Mononuclear cell (primary cell): Measurements from ENCODE around the gene RNF169. TPM values are rescaled to one million over a fixed set of nuclear protein-coding genes. Genes with fewer than 3 reads are reported as not detected.
"Not testable (repeated sequence)": the region's sequence is repeated elsewhere in the genome, so short reads cannot be mapped to it uniquely, and the experiment has no call there.

Source experiments
- H3K27me3 ChIP-seq: 2 replicates; pipeline ENCODE4 v1.6.0; 2011; ENCODE audit warnings: low read length, control low read depth; ENCODE audit not compliant: insufficient read depth
- H3K4me1 ChIP-seq: 2 replicates; pipeline ENCODE4 v1.5.1; 2011; ENCODE audit warnings: mild to moderate bottlenecking, low read length, control low read depth; ENCODE audit not compliant: insufficient read depth
- H3K4me3 ChIP-seq: 2 replicates; pipeline ENCODE4 v1.5.1; 2011; ENCODE audit warnings: mild to moderate bottlenecking, low read length, moderate library complexity
- H3K9me3 ChIP-seq: 2 replicates; pipeline ENCODE4 v1.5.1; 2011; ENCODE audit warnings: low read depth, mild to moderate bottlenecking, control low read depth, low read length
- total RNA-seq: library from RNA; depleted of rRNA; stranded (reverse); fragments of >200 nt; gene quantifications from one replicate; pipeline ENCODE4 v1.2.3, GENCODE V29; 2012

Gene RNF169
- total RNA-seq, 1 donor, result 29.5 TPM

DNA sequence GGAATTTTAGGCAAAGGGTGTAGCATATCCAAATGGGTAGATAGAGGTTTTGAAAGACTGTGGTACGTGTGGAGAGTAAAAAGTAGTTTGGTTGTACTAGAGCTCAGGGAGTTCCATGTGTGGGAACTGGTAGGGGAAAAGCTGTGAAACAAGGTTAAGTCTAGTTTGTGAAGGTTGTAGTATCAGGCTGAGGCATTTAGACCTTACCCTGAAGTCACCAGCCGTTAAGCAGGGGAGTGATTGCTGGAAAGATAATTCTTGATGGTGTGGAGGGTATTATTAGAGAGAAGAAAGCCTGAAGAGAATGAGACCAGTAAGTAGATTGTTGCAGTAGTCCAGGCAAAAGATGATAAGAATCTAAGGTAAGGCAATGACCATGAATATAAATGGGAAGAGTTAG, 68.0 kb downstream of the RNF169 start:
- Histone ChIP-seq H3K9me3 (no peaks in the 10 kb centered on the region), H3K27me3 (no peaks in the 10 kb centered on the region), H3K4me3 (no peak overlapping the region), H3K4me1 (peaks cover 8% of the 10 kb centered on the region)

- Histone ChIP-seq H3K9me3 (no peaks in the 10 kb centered on the region), H3K4me1 (peaks cover 8% of the 10 kb centered on the region), H3K27me3 (no peaks in the 10 kb centered on the region), H3K4me3 (no peak overlapping the region)
Observed at GRCh38 chr11:74818283-74818946, 69.8 kb downstream of the RNF169 start.

DNA sequence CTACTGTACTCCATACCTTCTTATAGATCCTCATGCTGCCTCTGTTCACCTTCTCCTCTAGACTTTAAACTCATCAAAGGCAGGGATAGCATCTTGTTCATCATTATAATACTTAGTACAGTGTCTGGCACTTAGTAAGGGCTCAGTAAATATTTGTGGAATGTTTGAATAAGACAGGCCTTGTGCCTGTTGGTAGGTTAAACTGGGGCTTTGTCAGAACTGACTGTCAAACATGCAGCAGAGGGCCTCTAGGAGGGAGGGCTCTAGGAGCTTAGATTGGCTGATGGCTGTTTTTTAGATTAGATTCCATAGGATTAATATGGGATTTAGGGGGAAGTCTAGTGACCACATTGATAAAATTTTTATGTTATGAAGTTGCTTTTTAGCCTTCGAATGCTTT, 70.8 kb downstream of the RNF169 start:
- H3K9me3 ChIP-seq, result peaks cover 9% of the 10 kb centered on the region
- H3K4me3 ChIP-seq, result no peak overlapping the region
- peaks cover 8% of the 10 kb centered on the region for H3K4me1 ChIP-seq
- H3K27me3 ChIP-seq, result no peaks in the 10 kb centered on the region

- H3K4me1 ChIP-seq, result peaks cover 8% of the 10 kb centered on the region
- H3K4me3 ChIP-seq, result no peak overlapping the region
- peaks cover 19% of the 10 kb centered on the region for H3K9me3 ChIP-seq
- H3K27me3 ChIP-seq, result no peaks in the 10 kb centered on the region
Observed at GRCh38 chr11:74820763-74821162, 72.1 kb downstream of the RNF169 start.

DNA sequence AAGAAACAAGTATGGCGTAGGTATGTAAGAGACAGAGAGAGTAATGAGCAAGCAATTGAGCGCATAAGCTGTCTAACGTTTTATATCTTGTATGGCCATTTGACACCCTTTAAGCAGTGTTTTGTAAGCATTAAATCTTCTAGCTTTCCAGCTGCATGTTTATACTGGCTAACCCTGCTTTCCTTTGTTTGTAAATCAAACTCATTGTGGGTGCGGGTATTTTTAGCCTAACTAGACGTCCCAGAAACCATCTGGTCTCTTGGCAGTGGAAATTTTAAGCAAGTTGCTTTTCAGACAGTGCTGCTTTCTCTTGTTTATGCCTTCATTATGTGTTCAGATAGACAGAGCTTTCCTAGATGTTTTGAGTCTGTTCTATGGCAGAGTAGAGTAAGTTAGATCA, 73.5 kb downstream of the RNF169 start:
- H3K27me3 ChIP-seq, result no peaks in the 10 kb centered on the region
- H3K4me1 ChIP-seq, result peaks cover 8% of the 10 kb centered on the region
- H3K9me3 ChIP-seq, result peaks cover 27% of the 10 kb centered on the region
- no peak overlapping the region for H3K4me3 ChIP-seq

GRCh38 chr11:74824285-74824982, 75.8 kb downstream of the RNF169 start:
- peaks cover 28% of the 10 kb centered on the region for H3K9me3 ChIP-seq
- no peaks in the 10 kb centered on the region for H3K4me1 ChIP-seq
- no peaks in the 10 kb centered on the region for H3K27me3 ChIP-seq
- H3K4me3 ChIP-seq, result no peak overlapping the region

DNA sequence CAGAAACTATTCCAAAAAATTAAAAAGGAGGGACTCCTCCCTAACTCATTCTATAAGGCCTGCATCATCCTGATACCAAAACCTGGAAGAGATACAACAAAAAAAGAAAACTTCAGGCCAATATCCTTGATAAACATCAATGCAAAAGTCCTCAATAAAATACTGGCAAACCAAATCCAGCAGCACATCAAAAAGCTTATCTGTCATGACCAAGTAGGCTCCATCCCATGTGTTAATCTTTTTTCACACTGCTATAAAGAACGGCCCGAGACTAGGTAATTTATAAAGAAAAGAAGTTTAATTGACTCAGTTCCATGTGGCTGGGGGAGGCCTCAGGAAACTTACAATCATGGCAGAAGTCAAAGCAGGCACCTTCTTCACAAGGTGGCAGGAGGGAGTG, 76.9 kb downstream of the RNF169 start:
- not testable (repeated sequence) for H3K4me1 ChIP-seq, H3K27me3 ChIP-seq, H3K4me3 ChIP-seq
- peaks cover 28% of the 10 kb centered on the region for H3K9me3 ChIP-seq

GRCh38 chr11:74826901-74827300, 78.3 kb downstream of the RNF169 start:
- Histone ChIP-seq H3K27me3 (no peaks in the 10 kb centered on the region), H3K4me1 (no peaks in the 10 kb centered on the region), H3K9me3 (peaks cover 28% of the 10 kb centered on the region), H3K4me3 (no peak overlapping the region)

GRCh38 chr11:74837191-74837590, 88.5 kb downstream of the RNF169 start:
- Histone ChIP-seq H3K9me3 (no peaks in the 10 kb centered on the region), H3K4me3 (no peak overlapping the region), H3K27me3 (no peaks in the 10 kb centered on the region), H3K4me1 (no peaks in the 10 kb centered on the region)

- H3K27me3 ChIP-seq, result no peaks in the 10 kb centered on the region
- no peak overlapping the region for H3K4me3 ChIP-seq
- H3K4me1 ChIP-seq, result no peaks in the 10 kb centered on the region
- no peaks in the 10 kb centered on the region for H3K9me3 ChIP-seq
Observed at GRCh38 chr11:74838188-74838587, 89.5 kb downstream of the RNF169 start.

DNA sequence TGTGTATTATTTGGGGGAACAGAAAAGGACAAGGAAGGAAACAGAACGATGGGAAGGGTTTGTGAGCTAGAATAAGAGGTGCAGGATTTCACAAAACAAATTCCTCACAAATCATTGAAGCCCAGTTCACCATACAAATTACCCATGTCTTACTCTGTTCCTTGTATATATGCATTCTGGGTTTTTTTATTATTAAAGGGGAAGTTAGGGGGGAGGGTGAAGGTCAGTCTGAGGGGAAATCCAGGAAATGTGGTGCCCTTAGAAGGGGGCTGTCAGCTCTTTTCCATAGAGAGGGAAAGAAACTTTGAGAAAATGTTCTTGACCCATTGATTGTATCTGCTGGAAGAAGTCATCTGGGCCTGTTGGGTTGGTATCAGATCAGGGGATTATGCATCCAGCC, 90.8 kb downstream of the RNF169 start:
- no peaks in the 10 kb centered on the region for H3K9me3 ChIP-seq
- H3K4me1 ChIP-seq, result no peaks in the 10 kb centered on the region
- no peak overlapping the region for H3K4me3 ChIP-seq
- H3K27me3 ChIP-seq, result no peaks in the 10 kb centered on the region

DNA sequence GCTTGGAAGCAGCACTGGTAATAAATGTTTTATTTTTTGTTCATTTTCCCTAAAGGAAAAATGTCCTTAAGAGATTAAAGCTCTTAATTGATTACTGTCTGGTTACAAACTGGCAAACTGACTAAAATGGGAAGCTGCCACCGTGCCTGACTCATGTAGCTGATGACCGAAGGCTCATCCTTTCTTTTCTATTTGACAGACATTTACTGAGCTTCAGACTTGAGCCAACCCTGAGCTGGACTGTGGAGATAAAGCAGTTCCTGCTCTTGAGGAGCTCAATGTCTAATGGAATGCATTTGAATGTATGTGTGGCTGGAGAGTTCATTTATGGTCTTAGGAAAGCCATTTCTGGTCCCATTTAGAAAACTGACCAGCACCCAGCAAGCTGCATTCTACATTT, 91.3 kb downstream of the RNF169 start:
- Histone ChIP-seq H3K27me3 (no peaks in the 10 kb centered on the region), H3K4me3 (no peak overlapping the region)

DNA sequence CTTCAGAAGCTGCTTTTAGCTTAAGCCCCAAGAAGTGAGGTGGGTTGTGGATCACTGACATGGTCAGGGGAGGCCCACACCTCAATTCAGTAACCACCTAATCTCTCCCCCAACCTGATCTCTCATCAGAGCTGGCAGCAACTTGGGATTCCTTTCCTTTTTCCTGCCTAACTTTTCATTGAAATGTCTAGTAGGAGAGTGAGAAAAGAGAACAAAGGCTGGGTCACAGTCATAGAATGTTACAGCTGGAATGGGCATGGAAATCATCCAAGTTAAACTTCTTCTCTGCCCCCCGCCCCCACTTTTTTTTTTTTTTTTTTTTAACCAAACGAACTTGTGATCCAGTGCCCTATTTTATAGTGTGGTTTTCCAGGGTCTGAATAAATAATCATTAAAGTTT, 91.8 kb downstream of the RNF169 start:
- H3K9me3 ChIP-seq, result no peaks in the 10 kb centered on the region
- no peaks in the 10 kb centered on the region for H3K27me3 ChIP-seq
- no peak overlapping the region for H3K4me3 ChIP-seq
- H3K4me1 ChIP-seq, result no peaks in the 10 kb centered on the region

More for the DNA sequence above, 91.3 kb downstream of the RNF169 start:
- H3K4me1 ChIP-seq, result no peaks in the 10 kb centered on the region
- H3K9me3 ChIP-seq, result no peaks in the 10 kb centered on the region

DNA sequence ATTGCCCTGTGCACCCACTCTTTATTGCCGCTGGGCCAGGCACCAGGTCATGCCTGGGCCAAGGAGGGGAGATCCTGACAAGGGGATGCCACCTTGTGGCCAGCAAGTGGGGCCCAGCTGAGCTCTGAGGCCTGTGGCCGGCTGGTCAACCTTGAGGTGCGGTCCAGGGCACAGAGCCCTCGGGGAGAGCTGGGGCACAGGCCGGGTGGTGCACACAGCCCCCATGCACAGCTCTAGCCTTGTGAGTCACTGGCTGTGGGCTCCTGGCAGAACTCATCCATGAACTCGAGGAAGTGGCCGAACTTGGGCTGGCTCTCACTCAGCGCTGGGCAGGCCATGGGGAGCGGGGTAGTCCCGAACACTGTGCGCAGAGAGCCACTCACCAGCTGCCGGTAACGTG, 94.3 kb downstream of the RNF169 start:
- Histone ChIP-seq H3K27me3 (no peaks in the 10 kb centered on the region), H3K9me3 (no peaks in the 10 kb centered on the region), H3K4me1 (peaks cover 8% of the 10 kb centered on the region), H3K4me3 (no peak overlapping the region)

- Histone ChIP-seq H3K4me3 (no peak overlapping the region), H3K27me3 (no peaks in the 10 kb centered on the region), H3K4me1 (peaks cover 8% of the 10 kb centered on the region), H3K9me3 (no peaks in the 10 kb centered on the region)
Observed at GRCh38 chr11:74844072-74844471, 95.4 kb downstream of the RNF169 start.

GRCh38 chr11:74844865-74845264, 96.2 kb downstream of the RNF169 start:
- no peak overlapping the region for H3K4me3 ChIP-seq
- H3K4me1 ChIP-seq, result peaks cover 8% of the 10 kb centered on the region
- H3K27me3 ChIP-seq, result no peaks in the 10 kb centered on the region
- H3K9me3 ChIP-seq, result no peaks in the 10 kb centered on the region
